HCT116 (cell line): ENCODE data around the gene ASPN. TPM values are rescaled to one million over a fixed set of nuclear protein-coding genes. Genes with fewer than 3 reads are reported as not detected.

Experiments used
- ATAC-seq: fragments of 200-7000 bp; cut with Tn5 transposase; 2 replicates; pipeline ENCODE4 v1.9.1; 2020; ENCODE audit warnings: mild to moderate bottlenecking, moderate library complexity
- BruUV-seq: library from RNA; stranded (reverse); fragments of 400-500 nt; replicated peaks from 2 replicates; lab custom pipeline; 2021; lab: Mats Ljungman, UMichigan
- CTCF ChIA-PET: fragments of 300-600 bp; sonication (Branson Sonifier 250); formaldehyde crosslinking; loops from one replicate; lab custom pipeline; 2021; ENCODE audit warnings: antibody characterized with exemption; lab: Charles Lee
- POLR2A ChIA-PET: fragments of 300-600, 350-600 bp; sonication (Branson Sonifier 250); formaldehyde crosslinking; loops from one replicate; lab custom pipeline; 2021; ENCODE audit warnings: antibody characterized with exemption; lab: Charles Lee
- RAD21 ChIA-PET, 2 experiments: fragments of 300-600 bp; sonication (Branson Sonifier 250); formaldehyde crosslinking; loops; one replicate each; lab custom pipeline; 2023; ENCODE audit warnings: low total read pairs in 2 of 2; ENCODE audit not compliant: uncharacterized antibody in 2 of 2, unreplicated experiment in 2 of 2, low non-redundant PET in 1 of 2; lab: Charles Lee
- DNase-seq: peaks from one replicate; pipeline ENCODE4 v3.0.0-alpha.2; 2010; ENCODE audit warnings: low read depth, low spot score
- H2AFZ ChIP-seq: fragments of 200-600 bp; shearing (Covaris generic), sonication (generic); 2 replicates; pipeline ENCODE4 v1.6.1; 2017; ENCODE audit warnings: low read depth, mixed run types, mixed read lengths, antibody characterized with exemption, low read length; ENCODE audit not compliant: poor library complexity, severe bottlenecking
- H3K27ac ChIP-seq: 2 replicates; pipeline ENCODE4 v1.5.1; 2012; ENCODE audit warnings: low read depth, low read length
- H3K27me3 ChIP-seq: fragments of 200-600 bp; sonication (generic); 2 replicates; pipeline ENCODE4 v1.6.1; 2016; ENCODE audit warnings: mixed run types, low read length, mixed read lengths; ENCODE audit not compliant: insufficient read depth
- H3K36me3 ChIP-seq, 2 experiments: fragments of 200-500 bp in 1 of 2; fragments of 200-600 bp in 1 of 2; sonication (Bioruptor generic) in 1 of 2; sonication (generic) in 1 of 2; 2 replicates each; pipeline versions ENCODE4 v1.5.1 to v1.6.1; 2014 to 2016; ENCODE audit warnings: low read length in 2 of 2, inconsistent platforms in 1 of 2, mixed read lengths in 1 of 2, mixed run types in 1 of 2; ENCODE audit not compliant: insufficient read depth in 2 of 2, control insufficient read depth in 1 of 2
- H3K4me1 ChIP-seq, 2 experiments: fragments of 200-600 bp in 1 of 2; sonication (generic) in 1 of 2; 2 replicates each; pipeline versions ENCODE4 v1.5.1 to v1.6.1; 2012 to 2017; ENCODE audit warnings: low read length in 2 of 2, inconsistent platforms in 1 of 2, mild to moderate bottlenecking in 1 of 2, mixed read lengths in 1 of 2, mixed run types in 1 of 2, moderate library complexity in 1 of 2; ENCODE audit not compliant: insufficient read depth in 2 of 2, control insufficient read depth in 1 of 2
- H3K4me2 ChIP-seq: fragments of 200-600 bp; sonication (generic); 2 replicates; pipeline ENCODE4 v1.6.1; 2017; ENCODE audit warnings: mixed run types, low read length, mixed read lengths
- H3K4me3 ChIP-seq, 2 experiments: fragments of 200-600 bp in 1 of 2; sonication (generic) in 1 of 2; replicated peaks in 1 of 2; 2 replicates each; pipeline ENCODE4 v1.5.1; 2011 to 2016; ENCODE audit warnings: low read length in 2 of 2, control low read depth in 1 of 2, low read depth in 1 of 2, mild to moderate bottlenecking in 1 of 2, mixed read lengths in 1 of 2, mixed run types in 1 of 2
- H3K79me2 ChIP-seq: fragments of 200-600 bp; sonication (generic); 2 replicates; pipeline ENCODE4 v1.6.1; 2017; ENCODE audit warnings: mild to moderate bottlenecking, mixed run types, low read length, moderate library complexity, mixed read lengths; ENCODE audit not compliant: insufficient read depth
- H3K9ac ChIP-seq: fragments of 200-600 bp; sonication (generic); 2 replicates; pipeline ENCODE4 v1.6.1; 2016; ENCODE audit warnings: low read length, mixed read lengths
- H3K9me2 ChIP-seq: fragments of 200-600 bp; sonication (generic), shearing (Covaris generic); 2 replicates; pipeline ENCODE4 v1.6.1; 2017; ENCODE audit warnings: mixed run types, mild to moderate bottlenecking, moderate library complexity; ENCODE audit not compliant: insufficient read depth
- H3K9me3 ChIP-seq, 2 experiments: fragments of 200-500 bp in 1 of 2; fragments of 200-600 bp in 1 of 2; sonication (Bioruptor generic) in 1 of 2; sonication (generic) in 1 of 2; 2 replicates each; pipeline ENCODE4 v1.6.1; 2014 to 2017; ENCODE audit warnings: low read length in 2 of 2, mixed read lengths in 2 of 2, inconsistent platforms in 1 of 2, low read depth in 1 of 2, mild to moderate bottlenecking in 1 of 2, mixed run types in 1 of 2, moderate library complexity in 1 of 2; ENCODE audit not compliant: control insufficient read depth in 1 of 2, insufficient read depth in 1 of 2
- H4K20me1 ChIP-seq: fragments of 200-600 bp; sonication (generic), shearing (Covaris generic); 2 replicates; pipeline ENCODE4 v1.6.1; 2017; ENCODE audit warnings: mixed run types, mild to moderate bottlenecking, moderate library complexity; ENCODE audit not compliant: insufficient read depth
- EZH2 ChIP-seq: fragments of 200-600 bp; sonication (generic); IDR thresholded peaks from 2 replicates; pipeline ENCODE4 v1.6.1; 2017; ENCODE audit warnings: antibody characterized with exemption, mixed run types
- EZH2phosphoT487 ChIP-seq: fragments of 200-600 bp; IDR thresholded peaks from 2 replicates; pipeline ENCODE4 v1.6.1; 2018; ENCODE audit warnings: antibody characterized with exemption, borderline replicate concordance
- FOSL1 ChIP-seq: IDR thresholded peaks from 2 replicates; pipeline ENCODE4 v1.6.1; 2012; ENCODE audit warnings: low read depth
- JUND ChIP-seq: IDR thresholded peaks from 2 replicates; pipeline ENCODE4 v1.6.1; 2012
- RAD21 ChIP-seq: IDR thresholded peaks from 2 replicates; pipeline ENCODE4 v1.6.1; 2012; ENCODE audit warnings: low read depth, mild to moderate bottlenecking
- YY1 ChIP-seq: IDR thresholded peaks from 2 replicates; pipeline ENCODE4 v1.6.1; 2011; ENCODE audit warnings: low read length, low read depth, moderate library complexity, mild to moderate bottlenecking; ENCODE audit not compliant: insufficient replicate concordance; ENCODE audit errors: extremely low read depth
- ZNF274 ChIP-seq: fragments of 200-500 bp; sonication (Bioruptor generic); IDR thresholded peaks from 2 replicates; pipeline ENCODE4 v1.6.1; 2014; ENCODE audit warnings: mild to moderate bottlenecking, low read depth, low read length, inconsistent platforms
- intact Hi-C: fragments of 100-400 bp; cut with micrococcal nuclease; formaldehyde crosslinking; loops from 2 replicates; pipeline ENCODE4 v1.10.0; 2022
- total RNA-seq: library from RNA; stranded (reverse); gene quantifications from one replicate; pipeline ENCODE4 v1.2.1, GENCODE V29; 2021; ENCODE audit not compliant: unreplicated experiment
- TF ChIP-seq, protein P1 (sequence below), 3 experiments: fragments of 200-600 bp in 1 of 3; sonication (generic) in 1 of 3; IDR thresholded peaks in 2 of 3; conservative IDR thresholded peaks in 1 of 3; 2 replicates each; pipeline ENCODE4 v1.5.1; 2012 to 2017; ENCODE audit warnings: low read depth in 2 of 3, low read length in 2 of 3, antibody characterized with exemption in 1 of 3, borderline replicate concordance in 1 of 3, control low read depth in 1 of 3, mild to moderate bottlenecking in 1 of 3, mixed read lengths in 1 of 3, mixed run types in 1 of 3, moderate library complexity in 1 of 3; ENCODE audit not compliant: insufficient read depth in 1 of 3
- TF ChIP-seq, protein P2 (sequence below): IDR thresholded peaks from 2 replicates; pipeline ENCODE4 v1.6.1; 2011; ENCODE audit warnings: mild to moderate bottlenecking, low read length, moderate library complexity; ENCODE audit not compliant: insufficient replicate concordance; ENCODE audit errors: extremely low read depth

The ASPN gene
- total RNA-seq, 1 experiment from 2014 or later, result not detected

DNA sequence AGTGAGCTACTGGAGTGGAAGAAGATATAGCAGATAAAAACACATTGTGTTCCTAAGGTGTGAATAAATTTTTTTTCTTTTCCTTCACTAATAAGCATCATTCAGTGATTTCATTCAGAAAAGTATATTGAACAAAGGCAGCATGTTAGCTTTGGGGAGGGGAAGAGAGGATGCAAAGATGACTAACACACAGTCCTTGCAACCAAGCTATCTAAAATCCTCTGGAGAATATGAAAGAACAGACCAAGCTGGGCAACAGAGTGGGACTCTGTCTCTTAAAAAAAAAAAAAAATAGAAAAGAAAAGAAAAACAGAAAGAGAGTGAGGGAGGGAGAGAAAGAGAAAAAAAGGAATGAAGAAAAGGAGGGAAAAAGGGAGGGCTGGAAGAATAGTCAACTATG is 35.8 kb downstream of the ASPN start:
- no peak overlapping the region for H2AFZ ChIP-seq
- TF ChIP-seq JUND (no peak), FOSL1 (no peak), EZH2phosphoT487 (no peak)
- TF ChIP-seq, protein P1, sequence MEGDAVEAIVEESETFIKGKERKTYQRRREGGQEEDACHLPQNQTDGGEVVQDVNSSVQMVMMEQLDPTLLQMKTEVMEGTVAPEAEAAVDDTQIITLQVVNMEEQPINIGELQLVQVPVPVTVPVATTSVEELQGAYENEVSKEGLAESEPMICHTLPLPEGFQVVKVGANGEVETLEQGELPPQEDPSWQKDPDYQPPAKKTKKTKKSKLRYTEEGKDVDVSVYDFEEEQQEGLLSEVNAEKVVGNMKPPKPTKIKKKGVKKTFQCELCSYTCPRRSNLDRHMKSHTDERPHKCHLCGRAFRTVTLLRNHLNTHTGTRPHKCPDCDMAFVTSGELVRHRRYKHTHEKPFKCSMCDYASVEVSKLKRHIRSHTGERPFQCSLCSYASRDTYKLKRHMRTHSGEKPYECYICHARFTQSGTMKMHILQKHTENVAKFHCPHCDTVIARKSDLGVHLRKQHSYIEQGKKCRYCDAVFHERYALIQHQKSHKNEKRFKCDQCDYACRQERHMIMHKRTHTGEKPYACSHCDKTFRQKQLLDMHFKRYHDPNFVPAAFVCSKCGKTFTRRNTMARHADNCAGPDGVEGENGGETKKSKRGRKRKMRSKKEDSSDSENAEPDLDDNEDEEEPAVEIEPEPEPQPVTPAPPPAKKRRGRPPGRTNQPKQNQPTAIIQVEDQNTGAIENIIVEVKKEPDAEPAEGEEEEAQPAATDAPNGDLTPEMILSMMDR (IDR thresholded peaks at IDR 0.05 in 2 of 3, conservative IDR thresholded peaks at IDR 0.05 in 1 of 3; ENCODE audit: borderline replicate concordance in 1 of 3, insufficient read depth in 1 of 3, low read depth in 2 of 3, low read length in 2 of 3), result no peak
- H3K9ac ChIP-seq, result no peak overlapping the region
- H3K4me3 ChIP-seq, result no peak overlapping the region
- ChIA-PET CTCF (no interaction called here), POLR2A (interaction anchor here (0.7 kb wide), 1 partner anchor 299 kb away, joined by 3 read pairs; no protein-coding TSS in a partner anchor), RAD21 (no interaction called here)
- H3K27me3 ChIP-seq, result no peaks in the 10 kb centered on the region; the same call in 1 of the 2 replicates
- no peaks in the 10 kb centered on the region for H3K79me2 ChIP-seq
- H3K27ac ChIP-seq, result no peak overlapping the region
- DNase-seq (no peak), ATAC-seq (no peak)
- no TSS peak for BruUV-seq
- H3K9me2 ChIP-seq, result no peaks in the 10 kb centered on the region
- intact Hi-C loops, result no loop called here
- no peaks in the 10 kb centered on the region for H3K9me3 ChIP-seq
- no peaks in the 10 kb centered on the region for H3K4me1 ChIP-seq
- no peak overlapping the region for H3K4me2 ChIP-seq
- no peaks in the 10 kb centered on the region for H3K36me3 ChIP-seq
- H4K20me1 ChIP-seq, result no peaks in the 10 kb centered on the region

DNA sequence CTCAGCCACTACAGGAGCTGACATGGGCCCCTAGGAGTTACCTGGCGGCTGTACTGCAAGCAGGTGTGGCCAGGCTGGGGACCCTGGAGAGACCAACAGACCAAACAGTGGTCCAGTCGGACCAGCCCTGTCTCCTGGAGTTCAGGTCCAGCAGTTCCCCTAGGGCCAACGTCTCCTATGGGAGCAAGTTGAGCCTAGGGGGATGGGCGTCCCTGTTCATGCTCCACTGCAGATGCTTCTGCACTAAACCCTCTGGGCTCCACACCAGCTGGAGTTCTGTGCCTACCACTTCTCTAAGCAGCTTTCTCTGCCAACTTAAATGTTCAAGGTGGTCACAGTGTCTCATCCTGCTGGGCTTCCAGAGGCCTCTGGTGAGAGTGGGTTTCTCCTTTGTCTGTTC is 37.5 kb downstream of the ASPN start:
- TF ChIP-seq FOSL1, result no peak
- TF ChIP-seq YY1, result no peak
- no peak for TF ChIP-seq EZH2
- TF ChIP-seq ZNF274, result no peak
- TF ChIP-seq, protein P2, sequence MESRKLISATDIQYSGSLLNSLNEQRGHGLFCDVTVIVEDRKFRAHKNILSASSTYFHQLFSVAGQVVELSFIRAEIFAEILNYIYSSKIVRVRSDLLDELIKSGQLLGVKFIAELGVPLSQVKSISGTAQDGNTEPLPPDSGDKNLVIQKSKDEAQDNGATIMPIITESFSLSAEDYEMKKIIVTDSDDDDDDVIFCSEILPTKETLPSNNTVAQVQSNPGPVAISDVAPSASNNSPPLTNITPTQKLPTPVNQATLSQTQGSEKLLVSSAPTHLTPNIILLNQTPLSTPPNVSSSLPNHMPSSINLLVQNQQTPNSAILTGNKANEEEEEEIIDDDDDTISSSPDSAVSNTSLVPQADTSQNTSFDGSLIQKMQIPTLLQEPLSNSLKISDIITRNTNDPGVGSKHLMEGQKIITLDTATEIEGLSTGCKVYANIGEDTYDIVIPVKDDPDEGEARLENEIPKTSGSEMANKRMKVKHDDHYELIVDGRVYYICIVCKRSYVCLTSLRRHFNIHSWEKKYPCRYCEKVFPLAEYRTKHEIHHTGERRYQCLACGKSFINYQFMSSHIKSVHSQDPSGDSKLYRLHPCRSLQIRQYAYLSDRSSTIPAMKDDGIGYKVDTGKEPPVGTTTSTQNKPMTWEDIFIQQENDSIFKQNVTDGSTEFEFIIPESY, result no peak
- TF ChIP-seq, protein P1 (IDR thresholded peaks at IDR 0.05 in 2 of 3, conservative IDR thresholded peaks at IDR 0.05 in 1 of 3; ENCODE audit: borderline replicate concordance in 1 of 3, insufficient read depth in 1 of 3, low read depth in 2 of 3, low read length in 2 of 3), result no peak
- TF ChIP-seq RAD21, result no peak
- H3K9me3 ChIP-seq, result no peaks in the 10 kb centered on the region
- no peaks in the 10 kb centered on the region for H3K79me2 ChIP-seq
- RAD21 ChIA-PET, result no interaction called here
- H3K9me2 ChIP-seq, result no peaks in the 10 kb centered on the region
- no peaks in the 10 kb centered on the region for H3K36me3 ChIP-seq
- ATAC-seq, result no peak
- no peak overlapping the region for H3K27ac ChIP-seq
- H2AFZ ChIP-seq, result no peak overlapping the region
- H3K9ac ChIP-seq, result no peak overlapping the region
- DNase-seq, result no peak
- BruUV-seq, result no TSS peak
- no peaks in the 10 kb centered on the region; the same call in 1 of the 2 replicates for H3K27me3 ChIP-seq
- intact Hi-C loops, result no loop called here
- H4K20me1 ChIP-seq, result no peaks in the 10 kb centered on the region
- no peak overlapping the region for H3K4me3 ChIP-seq
- CTCF ChIA-PET, result no interaction called here
- no peak overlapping the region for H3K4me2 ChIP-seq
- H3K4me1 ChIP-seq, result no peaks in the 10 kb centered on the region
- POLR2A ChIA-PET, result no interaction called here
